Activated T-cell treated with anti-CD3 and anti-CD28 coated beads, Interleukin-2, amount 50 U/mL, for 4 hours (primary cell): ENCODE measurements around the gene MACROD2. TPM values are rescaled to one million over a fixed set of nuclear protein-coding genes. Genes with fewer than 3 reads are reported as not detected.

ENCODE experiments used
- ATAC-seq, 2 donors: fragments of 200-7000 bp; cut with Tn5 transposase; one replicate each; pipeline ENCODE4 v1.10.0; 2021
- DNase-seq: peaks from one replicate; pipeline ENCODE4 v3.0.0-alpha.2; 2020
- H3K27me3 Mint-ChIP-seq: one replicate; pipeline ENCODE4 v1.8.0; 2021; ENCODE audit warnings: low read depth, mixed read lengths
- H3K36me3 Mint-ChIP-seq: one replicate; pipeline ENCODE4 v1.8.0; 2022; ENCODE audit warnings: mixed read lengths; ENCODE audit not compliant: insufficient read depth
- H3K4me1 Mint-ChIP-seq: one replicate; pipeline ENCODE4 v1.8.0; 2021; ENCODE audit warnings: low read depth, mixed read lengths
- H3K4me3 Mint-ChIP-seq: one replicate; pipeline ENCODE4 v1.8.0; 2021; ENCODE audit warnings: mild to moderate bottlenecking, moderate library complexity, mixed read lengths
- H3K9me3 Mint-ChIP-seq: one replicate; pipeline ENCODE4 v1.8.0; 2021; ENCODE audit warnings: mixed read lengths
- total RNA-seq, 3 donors: library from RNA; stranded (reverse); gene quantifications; one replicate each; pipeline ENCODE4 v1.2.1, GENCODE V29; 2021

Gene MACROD2
- total RNA-seq, 3 donors from 2014 or later, result 0.10 TPM; not detected in 2

- H3K4me3 Mint-ChIP-seq, result no peak overlapping the region
- DNase-seq (no peak), ATAC-seq (no peak)
- H3K9me3 Mint-ChIP-seq, result peaks cover 13% of the 10 kb centered on the region
- no peaks in the 10 kb centered on the region for H3K27me3 Mint-ChIP-seq
- no peaks in the 10 kb centered on the region for H3K4me1 Mint-ChIP-seq
- no peaks in the 10 kb centered on the region for H3K36me3 Mint-ChIP-seq
Observed at GRCh38 chr20:14470231-14470899, 475.0 kb downstream of the MACROD2 start.

GRCh38 chr20:14470977-14471661 is 475.8 kb downstream of the MACROD2 start:
- peaks cover 8% of the 10 kb centered on the region for H3K9me3 Mint-ChIP-seq
- H3K27me3 Mint-ChIP-seq, result no peaks in the 10 kb centered on the region
- H3K4me1 Mint-ChIP-seq, result no peaks in the 10 kb centered on the region
- ATAC-seq (no peak), DNase-seq (no peak)
- no peak overlapping the region for H3K4me3 Mint-ChIP-seq
- no peaks in the 10 kb centered on the region for H3K36me3 Mint-ChIP-seq

GRCh38 chr20:14477125-14477524 is 481.8 kb downstream of the MACROD2 start:
- Mint-ChIP-seq H3K4me1 (no peaks in the 10 kb centered on the region), H3K9me3 (peaks cover 5% of the 10 kb centered on the region), H3K36me3 (no peaks in the 10 kb centered on the region), H3K27me3 (no peaks in the 10 kb centered on the region), H3K4me3 (no peak overlapping the region)
- no peak for DNase-seq
- ATAC-seq, result no peak

- peaks cover 5% of the 10 kb centered on the region for H3K9me3 Mint-ChIP-seq
- ATAC-seq (no peak), DNase-seq (no peak)
- no peaks in the 10 kb centered on the region for H3K27me3 Mint-ChIP-seq
- no peaks in the 10 kb centered on the region for H3K4me1 Mint-ChIP-seq
- no peak overlapping the region for H3K4me3 Mint-ChIP-seq
- no peaks in the 10 kb centered on the region for H3K36me3 Mint-ChIP-seq
Observed at GRCh38 chr20:14478126-14478525, 482.8 kb downstream of the MACROD2 start.

GRCh38 chr20:14481863-14482262 is 486.5 kb downstream of the MACROD2 start:
- no peak for DNase-seq
- Mint-ChIP-seq H3K4me1 (no peaks in the 10 kb centered on the region), H3K4me3 (no peak overlapping the region), H3K36me3 (no peaks in the 10 kb centered on the region), H3K27me3 (no peaks in the 10 kb centered on the region), H3K9me3 (peaks cover 10% of the 10 kb centered on the region)
- ATAC-seq, result no peak

GRCh38 chr20:14488212-14488611 is 492.9 kb downstream of the MACROD2 start:
- H3K4me3 Mint-ChIP-seq, result no peak overlapping the region
- H3K36me3 Mint-ChIP-seq, result no peaks in the 10 kb centered on the region
- no peak for ATAC-seq
- H3K9me3 Mint-ChIP-seq, result peaks cover 14% of the 10 kb centered on the region
- no peaks in the 10 kb centered on the region for H3K4me1 Mint-ChIP-seq
- no peak for DNase-seq
- no peaks in the 10 kb centered on the region for H3K27me3 Mint-ChIP-seq

GRCh38 chr20:14488756-14489479 is 493.6 kb downstream of the MACROD2 start:
- peaks cover 14% of the 10 kb centered on the region for H3K9me3 Mint-ChIP-seq

GRCh38 chr20:14489544-14489943 is 494.2 kb downstream of the MACROD2 start:
- DNase-seq (no peak), ATAC-seq (no peak)
- Mint-ChIP-seq H3K4me1 (no peaks in the 10 kb centered on the region), H3K36me3 (no peaks in the 10 kb centered on the region), H3K9me3 (peaks cover 12% of the 10 kb centered on the region), H3K4me3 (no peak overlapping the region), H3K27me3 (no peaks in the 10 kb centered on the region)

More at GRCh38 chr20:14488756-14489479, 493.6 kb downstream of the MACROD2 start:
- no peaks in the 10 kb centered on the region for H3K36me3 Mint-ChIP-seq
- no peaks in the 10 kb centered on the region for H3K27me3 Mint-ChIP-seq
- ATAC-seq (no peak), DNase-seq (no peak)
- H3K4me1 Mint-ChIP-seq, result no peaks in the 10 kb centered on the region
- no peak overlapping the region for H3K4me3 Mint-ChIP-seq

GRCh38 chr20:14491436-14491835 is 496.1 kb downstream of the MACROD2 start:
- ATAC-seq, result no peak
- Mint-ChIP-seq H3K27me3 (no peaks in the 10 kb centered on the region), H3K36me3 (no peaks in the 10 kb centered on the region), H3K9me3 (peaks cover 4% of the 10 kb centered on the region), H3K4me1 (no peaks in the 10 kb centered on the region), H3K4me3 (no peak overlapping the region)
- no peak for DNase-seq

- no peak for DNase-seq
- H3K36me3 Mint-ChIP-seq, result no peaks in the 10 kb centered on the region
- H3K4me1 Mint-ChIP-seq, result no peaks in the 10 kb centered on the region
- ATAC-seq, result no peak
- H3K27me3 Mint-ChIP-seq, result no peaks in the 10 kb centered on the region
- no peak overlapping the region for H3K4me3 Mint-ChIP-seq
- peaks cover 4% of the 10 kb centered on the region for H3K9me3 Mint-ChIP-seq
Observed at GRCh38 chr20:14493408-14493807, 498.1 kb downstream of the MACROD2 start.

GRCh38 chr20:14494355-14494754 is 499.0 kb downstream of the MACROD2 start:
- ATAC-seq (no peak), DNase-seq (no peak)
- H3K4me3 Mint-ChIP-seq, result no peak overlapping the region
- no peaks in the 10 kb centered on the region for H3K36me3 Mint-ChIP-seq
- no peaks in the 10 kb centered on the region for H3K27me3 Mint-ChIP-seq
- H3K9me3 Mint-ChIP-seq, result peaks cover 4% of the 10 kb centered on the region
- no peaks in the 10 kb centered on the region for H3K4me1 Mint-ChIP-seq

- ATAC-seq (no peak), DNase-seq (no peak)
- H3K4me1 Mint-ChIP-seq, result no peaks in the 10 kb centered on the region
- peaks cover 7% of the 10 kb centered on the region for H3K9me3 Mint-ChIP-seq
- H3K4me3 Mint-ChIP-seq, result no peak overlapping the region
- H3K36me3 Mint-ChIP-seq, result no peaks in the 10 kb centered on the region
- H3K27me3 Mint-ChIP-seq, result no peaks in the 10 kb centered on the region
Observed at GRCh38 chr20:14495066-14495465, 499.8 kb downstream of the MACROD2 start.

- Mint-ChIP-seq H3K4me1 (no peaks in the 10 kb centered on the region), H3K27me3 (no peaks in the 10 kb centered on the region)
- DNase-seq, result no peak
Observed at GRCh38 chr20:14497004-14497403, 501.7 kb downstream of the MACROD2 start.

GRCh38 chr20:14498772-14499171 is 503.5 kb downstream of the MACROD2 start:
- Mint-ChIP-seq H3K9me3 (peaks cover 7% of the 10 kb centered on the region), H3K4me1 (no peaks in the 10 kb centered on the region), H3K27me3 (no peaks in the 10 kb centered on the region), H3K4me3 (no peak overlapping the region), H3K36me3 (no peaks in the 10 kb centered on the region)
- ATAC-seq (no peak), DNase-seq (no peak)

More at GRCh38 chr20:14497004-14497403, 501.7 kb downstream of the MACROD2 start:
- no peak overlapping the region for H3K4me3 Mint-ChIP-seq
- peaks cover 11% of the 10 kb centered on the region for H3K9me3 Mint-ChIP-seq
- H3K36me3 Mint-ChIP-seq, result no peaks in the 10 kb centered on the region
- ATAC-seq, result no peak

GRCh38 chr20:14505476-14505875 is 510.2 kb downstream of the MACROD2 start:
- Mint-ChIP-seq H3K9me3 (peaks cover 9% of the 10 kb centered on the region), H3K4me3 (no peak overlapping the region), H3K4me1 (no peaks in the 10 kb centered on the region), H3K27me3 (no peaks in the 10 kb centered on the region), H3K36me3 (no peaks in the 10 kb centered on the region)
- no peak for DNase-seq
- ATAC-seq, result no peak
